ENCODE results near the gene KRT38.
"Not testable (repeated sequence)": the region's sequence is repeated elsewhere in the genome, so short reads cannot be mapped to it uniquely, and the experiment has no call there.

Gene KRT38

GRCh38 chr17:41420134-41420533 is 20.6 kb downstream of the KRT38 start:
- DNase-seq = peak; percentile 51

- no peak for DNase-seq
These were observed 21.1 kb downstream of the KRT38 start for GRCh38 chr17:41419716-41420115.

GRCh38 chr17:41418116-41418860 is 22.5 kb downstream of the KRT38 start:
- DNase-seq = no peak

- no peak for DNase-seq
These were observed 23.2 kb downstream of the KRT38 start for GRCh38 chr17:41417576-41418015.

- DNase-seq = no peak
These were observed 23.7 kb downstream of the KRT38 start for GRCh38 chr17:41417127-41417526.

GRCh38 chr17:41416479-41416878 is 24.3 kb downstream of the KRT38 start:
- DNase-seq = no peak

- peak; percentile 68 for DNase-seq
These were observed 24.9 kb downstream of the KRT38 start for GRCh38 chr17:41415833-41416335.

- DNase-seq = no peak
These were observed 25.4 kb downstream of the KRT38 start for GRCh38 chr17:41415411-41415810.

- DNase-seq = no peak
These were observed 26.8 kb downstream of the KRT38 start for GRCh38 chr17:41413982-41414381.

- no peak for DNase-seq
These were observed 27.3 kb downstream of the KRT38 start for GRCh38 chr17:41413353-41413957.

GRCh38 chr17:41411072-41411840 is 29.5 kb downstream of the KRT38 start:
- DNase-seq = no peak

GRCh38 chr17:41407226-41407625 is 33.6 kb downstream of the KRT38 start:
- no peak for DNase-seq

GRCh38 chr17:41406205-41406604 is 34.6 kb downstream of the KRT38 start:
- no peak for DNase-seq

GRCh38 chr17:41404024-41404671 is 36.6 kb downstream of the KRT38 start:
- DNase-seq = peak; percentile 65

- no peak for DNase-seq
These were observed 37.3 kb downstream of the KRT38 start for GRCh38 chr17:41403404-41404023.

- DNase-seq = no peak
These were observed 38.6 kb downstream of the KRT38 start for GRCh38 chr17:41402161-41402560.

GRCh38 chr17:41396996-41397660 is 43.7 kb downstream of the KRT38 start, which contains the start of gene KRT31:
Gene KRT31 (minus strand): TSS chr17:41397608. CDS start chr17:41397539, 69 bp downstream.
- no peak for DNase-seq

GRCh38 chr17:41396340-41396739 is 44.4 kb downstream of the KRT38 start:
- DNase-seq = no peak

GRCh38 chr17:41395611-41396010 is 45.2 kb downstream of the KRT38 start:
- no peak for DNase-seq

GRCh38 chr17:41395044-41395443 is 45.7 kb downstream of the KRT38 start:
- DNase-seq = not testable (repeated sequence)

GRCh38 chr17:41394254-41394996 is 46.4 kb downstream of the KRT38 start:
- no peak for DNase-seq
